Osteocyte (in vitro differentiated cells): ENCODE data around the gene CPSF6. TPM values are rescaled to one million over a fixed set of nuclear protein-coding genes. Genes with fewer than 3 reads are reported as not detected.

Experiments
- DNase-seq: peaks from one replicate; pipeline ENCODE4 v3.0.0; 2021; ENCODE audit warnings: mixed read lengths; ENCODE audit not compliant: unreplicated experiment; ENCODE audit errors: extremely low spot score
- H3K27ac Mint-ChIP-seq: one replicate; pipeline ENCODE4 v1.8.0; 2021; ENCODE audit warnings: mild to moderate bottlenecking, mixed read lengths; ENCODE audit not compliant: unreplicated experiment
- H3K27me3 Mint-ChIP-seq: one replicate; pipeline ENCODE4 v1.8.0; 2021; ENCODE audit warnings: mixed read lengths; ENCODE audit not compliant: unreplicated experiment
- H3K36me3 Mint-ChIP-seq: one replicate; pipeline ENCODE4 v1.8.0; 2021; ENCODE audit warnings: mixed read lengths; ENCODE audit not compliant: unreplicated experiment
- H3K4me1 Mint-ChIP-seq: one replicate; pipeline ENCODE4 v1.8.0; 2021; ENCODE audit warnings: mixed read lengths; ENCODE audit not compliant: unreplicated experiment
- H3K4me3 Mint-ChIP-seq: one replicate; pipeline ENCODE4 v1.8.0; 2021; ENCODE audit warnings: mild to moderate bottlenecking, moderate library complexity, mixed read lengths; ENCODE audit not compliant: unreplicated experiment
- H3K9me3 Mint-ChIP-seq: one replicate; pipeline ENCODE4 v1.8.0; 2021; ENCODE audit warnings: mixed read lengths; ENCODE audit not compliant: unreplicated experiment
- CTCF ChIP-seq: fragments of 200-600 bp; sonication (generic); IDR thresholded peaks from 2 replicates; pipeline ENCODE4 v1.5.0; 2021; ENCODE audit warnings: antibody characterized with exemption, mild to moderate bottlenecking, moderate library complexity
- total RNA-seq: library from RNA; stranded (reverse); gene quantifications from 2 replicates; pipeline ENCODE4 v1.2.1, GENCODE V29; 2021

The CPSF6 gene
- total RNA-seq, 1 donor from 2014 or later = 70.2 TPM

GRCh38 chr12:69247268-69248018 is 8.1 kb downstream of the CPSF6 start:
- H3K4me1 Mint-ChIP-seq = peaks cover 52% of the 10 kb centered on the region
- TF ChIP-seq CTCF = no peak
- DNase-seq = no peak
- no peak overlapping the region for H3K4me3 Mint-ChIP-seq
- H3K9me3 Mint-ChIP-seq = no peaks in the 10 kb centered on the region
- peak overlapping the region; percentile 46 for H3K27ac Mint-ChIP-seq
- H3K36me3 Mint-ChIP-seq = peaks cover 7% of the 10 kb centered on the region
- H3K27me3 Mint-ChIP-seq = no peaks in the 10 kb centered on the region

GRCh38 chr12:69252033-69252432 is 12.7 kb downstream of the CPSF6 start:
- no peak for DNase-seq
- H3K27ac Mint-ChIP-seq = peak overlapping the region; percentile 48
- no peak for TF ChIP-seq CTCF
- H3K27me3 Mint-ChIP-seq = no peaks in the 10 kb centered on the region
- peaks cover 37% of the 10 kb centered on the region for H3K4me1 Mint-ChIP-seq
- no peaks in the 10 kb centered on the region for H3K9me3 Mint-ChIP-seq
- no peak overlapping the region for H3K4me3 Mint-ChIP-seq
- H3K36me3 Mint-ChIP-seq = peaks cover 17% of the 10 kb centered on the region

GRCh38 chr12:69254046-69254445 is 14.7 kb downstream of the CPSF6 start:
- Mint-ChIP-seq H3K36me3 (peaks cover 31% of the 10 kb centered on the region), H3K27ac (peak overlapping the region; percentile 3), H3K4me1 (peaks cover 25% of the 10 kb centered on the region), H3K27me3 (no peaks in the 10 kb centered on the region), H3K4me3 (no peak overlapping the region), H3K9me3 (no peaks in the 10 kb centered on the region)
- TF ChIP-seq CTCF = peak; percentile 61
- no peak for DNase-seq

GRCh38 chr12:69254862-69255261 is 15.5 kb downstream of the CPSF6 start:
- Mint-ChIP-seq H3K4me1 (peaks cover 19% of the 10 kb centered on the region), H3K4me3 (no peak overlapping the region), H3K9me3 (no peaks in the 10 kb centered on the region), H3K27ac (no peak overlapping the region), H3K27me3 (no peaks in the 10 kb centered on the region), H3K36me3 (peaks cover 36% of the 10 kb centered on the region)
- DNase-seq = no peak
- TF ChIP-seq CTCF = no peak

- peaks cover 58% of the 10 kb centered on the region for H3K36me3 Mint-ChIP-seq
Measured at GRCh38 chr12:69258655-69259054, 19.3 kb downstream of the CPSF6 start.

More at GRCh38 chr12:69258655-69259054, 19.3 kb downstream of the CPSF6 start:
- TF ChIP-seq CTCF = no peak
- no peaks in the 10 kb centered on the region for H3K27me3 Mint-ChIP-seq
- no peak overlapping the region for H3K4me3 Mint-ChIP-seq
- no peak for DNase-seq
- no peaks in the 10 kb centered on the region for H3K4me1 Mint-ChIP-seq
- no peaks in the 10 kb centered on the region for H3K9me3 Mint-ChIP-seq
- peak overlapping the region; percentile 54 for H3K27ac Mint-ChIP-seq
